ENCODE measurements around the gene RGS6.

RGS6 gene

DNA sequence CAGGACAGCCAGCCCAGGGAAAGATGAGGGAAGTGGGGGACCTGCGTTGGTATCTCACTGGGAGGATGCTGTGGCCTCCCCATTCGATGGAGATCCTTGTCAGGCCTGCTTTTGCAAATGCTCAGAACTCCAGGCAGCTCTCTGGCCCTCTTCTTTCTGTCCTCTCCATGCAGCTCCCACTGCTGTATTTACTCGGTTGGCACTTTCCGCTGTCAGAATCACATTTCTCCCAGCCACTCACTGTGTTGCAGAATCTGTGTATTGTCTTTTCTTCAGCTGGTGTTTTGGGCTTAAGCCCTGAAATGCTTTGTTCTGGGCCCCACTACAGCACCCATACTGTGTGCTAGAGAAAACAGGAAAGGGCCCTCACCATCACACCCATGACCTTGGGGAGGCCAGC is 401.1 kb downstream of the RGS6 start:
- DNase-seq, result no peak

- no peak for DNase-seq
Measured at GRCh38 chr14:72336311-72336980, 404.2 kb downstream of the RGS6 start.

- DNase-seq, result no peak
Measured at GRCh38 chr14:72341237-72341636, 409.0 kb downstream of the RGS6 start.

DNA sequence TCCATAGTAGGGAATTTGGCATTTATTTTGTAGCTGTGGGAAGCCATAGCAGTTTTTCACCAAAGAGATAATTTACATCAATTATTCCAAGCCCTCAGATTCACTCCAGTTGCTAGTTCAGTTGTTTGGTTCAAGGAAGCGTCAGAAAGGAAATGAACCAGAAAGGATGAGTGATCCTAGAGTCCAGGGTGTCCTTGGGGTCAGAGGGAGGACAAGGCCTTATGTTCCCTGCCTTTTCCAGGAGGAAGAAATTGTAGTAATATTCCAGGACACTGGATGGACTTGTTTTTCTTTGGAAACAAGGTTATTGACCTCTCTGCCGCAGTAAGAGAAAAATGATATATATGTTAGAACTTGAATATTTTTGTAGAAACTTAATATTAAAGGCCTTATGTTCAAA is 409.5 kb downstream of the RGS6 start:
- no peak for DNase-seq

GRCh38 chr14:72347118-72347517 is 414.9 kb downstream of the RGS6 start:
- no peak for DNase-seq

- no peak for DNase-seq
Measured at GRCh38 chr14:72350215-72350614, 418.0 kb downstream of the RGS6 start.

GRCh38 chr14:72352012-72352411 is 419.8 kb downstream of the RGS6 start:
- no peak for DNase-seq

DNA sequence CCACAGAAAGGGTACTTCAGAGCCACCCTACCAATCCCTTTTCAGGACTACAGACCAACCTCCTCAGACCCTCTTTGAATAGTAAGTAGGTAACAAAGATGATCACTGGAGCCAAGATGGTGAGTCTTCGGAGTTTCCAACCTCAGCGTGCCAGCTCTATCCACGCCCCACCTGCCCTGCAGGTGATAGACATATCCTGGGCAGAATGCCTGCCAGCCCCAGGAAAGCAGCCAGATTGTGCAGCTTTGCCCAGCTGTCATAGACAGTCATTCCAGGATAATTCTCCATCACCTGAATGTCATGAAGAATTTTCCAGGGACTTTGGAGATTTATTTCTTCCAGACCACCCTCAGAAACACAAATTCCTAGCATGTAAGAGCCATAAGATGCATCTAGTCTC is 434.4 kb downstream of the RGS6 start:
- DNase-seq, result no peak

GRCh38 chr14:72369106-72369505 is 436.9 kb downstream of the RGS6 start:
- no peak for DNase-seq

DNA sequence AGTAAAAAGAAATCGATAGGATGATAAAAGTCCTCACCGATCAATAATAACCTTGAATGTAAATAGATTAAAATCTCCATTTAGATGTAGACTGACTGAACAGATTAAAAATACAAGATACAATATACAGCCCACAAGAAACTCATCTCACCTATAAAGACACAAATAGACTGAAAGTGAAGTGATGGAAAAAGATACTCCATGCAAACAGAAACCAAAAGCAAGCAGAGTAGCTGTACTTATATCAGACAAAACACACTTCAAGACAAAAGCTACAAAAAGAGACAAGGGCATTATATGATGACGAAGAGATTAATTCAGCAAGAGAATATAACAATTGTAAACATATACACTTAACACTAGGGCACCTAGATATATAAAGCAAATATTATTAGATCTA is 444.8 kb downstream of the RGS6 start:
- no peak for DNase-seq

GRCh38 chr14:72380456-72380855 is 448.2 kb downstream of the RGS6 start:
- DNase-seq, result no peak

GRCh38 chr14:72383865-72384264 is 451.6 kb downstream of the RGS6 start:
- no peak for DNase-seq

GRCh38 chr14:72387726-72388125 is 455.5 kb downstream of the RGS6 start:
- no peak for DNase-seq

DNA sequence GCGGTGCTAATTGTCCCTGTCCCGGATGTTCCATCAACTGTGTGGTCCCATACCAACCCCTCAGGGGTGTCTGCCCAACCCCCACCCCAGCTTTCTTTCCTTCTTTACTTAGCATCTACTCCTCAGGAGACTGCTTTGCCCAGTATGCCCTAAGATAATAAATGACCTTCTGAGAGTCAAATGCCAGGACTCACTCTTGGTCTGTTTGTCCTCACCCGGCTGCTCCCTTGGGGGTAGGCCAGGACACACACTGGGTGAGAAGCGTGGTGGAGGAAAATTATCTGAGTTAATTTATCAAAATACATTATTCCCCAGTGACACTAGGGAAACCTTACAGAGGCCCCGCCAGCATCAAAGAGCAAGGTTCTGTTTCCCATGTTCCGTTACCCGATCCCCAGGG is 457.0 kb downstream of the RGS6 start:
- DNase-seq, result no peak

DNA sequence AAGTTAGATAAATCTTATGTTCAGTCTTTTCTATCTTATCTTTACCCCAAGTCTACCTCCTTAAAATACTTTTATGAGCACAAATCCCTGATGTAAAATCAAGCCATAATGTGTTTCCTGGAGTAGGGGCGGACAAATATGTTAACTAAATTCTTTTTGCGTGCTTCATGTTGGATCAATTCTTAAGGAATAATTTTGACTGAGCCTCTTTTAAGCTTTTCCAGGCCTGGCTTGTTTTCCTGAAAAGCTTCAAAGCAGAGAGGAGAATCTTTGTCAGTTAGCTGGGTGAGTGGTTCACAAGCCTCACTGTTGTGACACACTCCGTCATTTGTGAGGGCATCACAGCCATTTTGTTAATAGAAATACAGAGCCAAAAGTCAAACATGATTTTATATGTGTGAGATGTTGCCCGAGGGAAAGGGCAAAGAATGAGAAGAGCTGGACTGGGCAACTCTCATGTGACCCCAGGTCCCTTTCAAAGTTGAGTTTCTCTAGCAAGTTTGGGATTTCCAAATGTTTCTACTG is 468.9 kb downstream of the RGS6 start:
- no peak for DNase-seq

- no peak for DNase-seq
Measured at GRCh38 chr14:72401632-72402376, 469.6 kb downstream of the RGS6 start.

DNA sequence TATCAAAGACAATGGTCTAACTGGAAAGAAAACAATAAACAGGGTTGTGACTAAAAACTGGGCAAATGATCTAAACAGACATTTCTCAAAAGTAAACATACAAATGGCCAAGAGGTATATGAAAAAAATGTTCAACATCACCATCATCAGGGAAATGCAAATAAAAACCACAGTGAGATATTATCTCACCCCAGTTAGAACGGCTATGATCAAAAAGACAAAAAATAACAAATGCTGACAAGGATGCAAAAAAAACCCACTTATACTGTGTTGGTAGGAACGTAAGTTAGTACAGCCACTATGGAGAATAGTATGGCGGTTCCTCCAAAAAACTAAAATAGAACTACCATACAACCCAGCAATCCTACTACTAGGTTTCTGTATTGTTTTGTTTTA is 470.1 kb downstream of the RGS6 start:
- DNase-seq, result no peak

DNA sequence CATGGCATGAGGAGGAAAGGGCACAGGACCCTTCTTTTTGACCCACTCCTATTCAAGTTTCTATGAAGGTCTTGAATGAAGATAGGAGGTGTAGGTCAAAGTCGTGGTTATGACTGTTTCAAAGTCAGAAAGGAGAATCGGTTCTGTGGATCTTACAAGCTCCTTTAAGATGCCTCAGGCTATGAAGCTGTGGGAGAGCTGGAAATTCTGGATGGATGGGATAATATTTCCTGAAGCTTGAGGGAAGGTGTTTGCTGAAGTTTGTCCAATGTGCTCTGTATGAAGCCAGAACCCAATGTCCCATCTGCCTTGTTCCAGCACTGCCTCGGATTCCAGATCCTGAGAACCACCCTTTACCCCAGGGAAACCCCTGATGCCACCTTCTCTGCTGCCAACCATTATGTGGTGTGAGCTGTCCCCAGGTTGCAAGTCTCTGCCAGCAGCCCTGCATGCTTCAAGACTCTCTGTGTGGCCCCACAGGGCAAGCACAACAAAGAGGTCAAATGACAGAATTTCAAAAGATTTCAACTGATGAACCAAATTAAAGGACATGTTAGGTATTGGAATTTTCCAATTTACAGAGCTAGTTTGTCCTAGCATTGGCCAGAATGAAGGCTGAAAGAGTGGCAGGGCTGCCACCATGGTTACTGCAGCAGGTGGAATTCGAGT is 472.0 kb downstream of the RGS6 start:
- no peak for DNase-seq

DNA sequence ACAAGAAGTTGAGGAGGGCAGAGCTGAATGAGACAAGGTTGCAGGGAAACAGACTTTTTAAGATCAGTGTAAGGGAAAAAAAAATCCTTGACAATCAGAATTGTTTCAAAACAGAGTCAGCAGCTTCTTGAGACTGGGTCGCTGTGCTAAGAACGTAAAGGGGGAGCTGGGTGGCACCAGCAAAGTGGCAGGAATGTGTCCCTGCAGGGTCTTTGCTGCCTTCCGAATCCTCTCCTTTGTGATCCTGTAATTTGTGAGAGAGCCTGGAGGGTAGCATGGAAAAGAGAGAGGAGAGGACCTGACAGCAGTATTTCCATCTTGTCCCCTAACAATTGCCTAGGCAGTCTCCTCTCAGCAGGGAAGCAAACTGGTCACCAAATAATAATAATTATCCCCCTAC is 472.8 kb downstream of the RGS6 start:
- DNase-seq, result no peak

DNA sequence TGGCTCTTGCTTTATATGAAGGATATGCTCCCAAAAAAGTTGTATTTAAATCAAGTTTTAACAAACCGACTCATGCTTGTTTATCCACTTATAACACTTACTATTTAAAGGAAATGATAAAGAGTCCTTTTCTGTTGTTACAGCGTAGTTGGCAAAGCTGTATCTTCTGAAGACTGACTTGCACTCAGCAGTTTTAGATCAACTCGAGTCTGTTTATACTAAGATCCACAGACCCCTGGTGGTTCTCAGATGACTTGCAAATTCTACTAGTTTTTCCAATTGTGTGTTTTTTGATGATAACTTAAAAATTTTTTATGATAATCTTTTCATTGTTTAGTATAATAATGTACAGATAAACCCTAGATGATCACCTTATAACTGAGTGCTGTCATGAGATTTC is 475.8 kb downstream of the RGS6 start:
- no peak for DNase-seq

- no peak for DNase-seq
Measured at GRCh38 chr14:72409047-72409446, 476.8 kb downstream of the RGS6 start.

- no peak for DNase-seq
Measured at GRCh38 chr14:72416081-72416849, 484.0 kb downstream of the RGS6 start.

GRCh38 chr14:72416892-72417291 is 484.7 kb downstream of the RGS6 start:
- DNase-seq, result no peak
